Fibroblast of peridontal ligament (primary cell): ENCODE results near the gene SLC25A47.
"Not testable (repeated sequence)": the region's sequence is repeated elsewhere in the genome, so short reads cannot be mapped to it uniquely, and the experiment has no call there.

Experiments
- DNase-seq: peaks from one replicate; pipeline ENCODE4 v3.0.0-alpha.2; 2010; ENCODE audit errors: extremely low read depth

SLC25A47 gene

GRCh38 chr14:100325231-100325632 lies 2.1 kb downstream of the SLC25A47 start:
- no peak for DNase-seq

- no peak for DNase-seq
These were observed 2.8 kb downstream of the SLC25A47 start for GRCh38 chr14:100325958-100326357.

DNA sequence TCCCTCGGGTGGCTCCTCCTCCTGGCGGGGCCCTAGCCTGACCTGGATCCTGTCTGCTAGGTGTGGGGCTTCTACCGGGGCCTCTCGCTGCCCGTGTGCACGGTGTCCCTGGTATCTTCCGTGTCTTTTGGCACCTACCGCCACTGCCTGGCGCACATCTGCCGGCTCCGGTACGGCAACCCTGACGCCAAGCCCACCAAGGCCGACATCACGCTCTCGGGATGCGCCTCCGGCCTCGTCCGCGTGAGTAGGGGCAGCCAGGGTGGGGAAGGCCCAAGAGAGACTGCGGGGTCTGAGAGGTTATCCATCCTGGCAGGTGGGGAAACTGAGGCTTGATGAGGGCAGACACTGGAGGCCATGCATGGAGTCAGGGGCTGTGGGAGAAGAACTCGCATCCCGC lies 4.0 kb downstream of the SLC25A47 start:
- DNase-seq = no peak

DNA sequence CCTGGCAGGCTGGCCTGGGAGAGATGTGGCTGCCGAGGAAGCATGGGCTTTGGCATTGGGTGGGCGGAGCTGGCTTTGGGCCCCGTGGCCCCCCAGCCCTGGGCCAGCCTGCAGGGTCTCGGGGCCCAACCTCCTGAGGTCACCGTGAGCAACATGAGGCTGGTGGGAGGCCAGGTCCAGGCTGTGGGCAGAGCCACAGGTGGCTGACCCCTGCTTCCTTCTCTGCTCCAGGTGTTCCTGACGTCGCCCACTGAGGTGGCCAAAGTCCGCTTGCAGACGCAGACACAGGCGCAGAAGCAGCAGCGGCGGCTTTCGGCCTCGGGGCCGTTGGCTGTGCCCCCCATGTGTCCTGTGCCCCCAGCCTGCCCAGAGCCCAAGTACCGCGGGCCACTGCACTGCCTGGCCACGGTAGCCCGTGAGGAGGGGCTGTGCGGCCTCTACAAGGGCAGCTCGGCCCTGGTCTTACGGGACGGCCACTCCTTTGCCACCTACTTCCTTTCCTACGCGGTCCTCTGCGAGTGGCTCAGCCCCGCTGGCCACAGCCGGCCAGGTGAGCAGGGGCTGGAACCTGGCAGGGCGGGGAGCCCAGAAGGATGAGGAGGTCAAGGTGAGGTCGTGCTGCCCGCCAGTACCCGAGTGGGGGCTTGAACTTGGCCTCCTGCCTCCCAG lies 5.5 kb downstream of the SLC25A47 start:
- DNase-seq = no peak

DNA sequence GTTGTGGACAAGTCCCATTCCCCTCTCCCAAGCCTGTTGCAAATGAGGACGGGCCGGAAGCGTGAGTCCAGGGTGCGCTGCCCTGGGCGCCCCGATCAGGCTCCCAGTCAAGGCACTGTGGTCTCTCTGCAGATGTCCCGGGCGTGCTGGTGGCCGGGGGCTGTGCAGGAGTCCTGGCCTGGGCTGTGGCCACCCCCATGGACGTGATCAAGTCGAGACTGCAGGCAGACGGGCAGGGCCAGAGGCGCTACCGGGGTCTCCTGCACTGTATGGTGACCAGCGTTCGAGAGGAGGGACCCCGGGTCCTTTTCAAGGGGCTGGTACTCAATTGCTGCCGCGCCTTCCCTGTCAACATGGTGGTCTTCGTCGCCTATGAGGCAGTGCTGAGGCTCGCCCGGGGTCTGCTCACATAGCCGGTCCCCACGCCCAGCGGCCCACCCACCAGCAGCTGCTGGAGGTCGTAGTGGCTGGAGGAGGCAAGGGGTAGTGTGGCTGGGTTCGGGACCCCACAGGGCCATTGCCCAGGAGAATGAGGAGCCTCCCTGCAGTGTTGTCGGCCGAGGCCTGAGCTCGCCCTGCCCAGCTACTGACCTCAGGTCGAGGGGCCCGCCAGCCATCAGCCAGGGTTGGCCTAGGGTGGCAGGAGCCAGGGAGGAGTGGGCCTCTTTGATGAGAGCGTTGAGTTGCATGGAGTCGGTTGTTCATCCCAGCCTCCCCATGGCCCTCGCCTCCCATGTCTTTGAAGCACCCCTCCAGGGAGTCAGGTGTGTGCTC lies 6.3 kb downstream of the SLC25A47 start:
- no peak for DNase-seq

GRCh38 chr14:100330007-100330344 lies 6.8 kb downstream of the SLC25A47 start:
- DNase-seq = no peak

DNA sequence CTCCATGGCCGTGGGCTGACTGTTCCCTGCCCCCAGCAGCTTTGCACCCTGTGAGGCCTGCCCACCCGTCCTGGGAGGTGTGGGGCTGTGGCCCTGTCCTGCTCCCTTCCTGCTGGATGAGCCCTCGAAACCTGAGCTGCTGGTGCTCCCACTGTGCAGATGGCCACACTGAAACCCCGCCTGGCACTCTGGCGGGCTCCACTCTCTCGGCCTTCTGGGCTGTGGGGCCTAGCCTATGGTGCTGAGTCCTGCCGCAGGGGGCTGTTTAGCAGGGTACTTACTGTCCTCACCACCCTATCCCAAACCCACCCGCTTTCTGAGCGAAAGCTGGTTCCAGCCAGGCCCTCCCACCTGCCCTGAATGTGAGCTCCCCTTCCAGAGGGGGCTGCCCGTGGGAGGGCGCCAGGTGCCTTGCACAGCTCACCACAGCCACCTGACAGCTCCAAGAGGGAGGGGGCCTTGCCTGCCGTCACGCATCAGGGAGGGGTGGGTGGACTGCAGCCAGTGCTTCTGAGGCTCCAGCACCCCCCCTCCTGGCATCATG lies 7.3 kb downstream of the SLC25A47 start:
- DNase-seq = no peak

DNA sequence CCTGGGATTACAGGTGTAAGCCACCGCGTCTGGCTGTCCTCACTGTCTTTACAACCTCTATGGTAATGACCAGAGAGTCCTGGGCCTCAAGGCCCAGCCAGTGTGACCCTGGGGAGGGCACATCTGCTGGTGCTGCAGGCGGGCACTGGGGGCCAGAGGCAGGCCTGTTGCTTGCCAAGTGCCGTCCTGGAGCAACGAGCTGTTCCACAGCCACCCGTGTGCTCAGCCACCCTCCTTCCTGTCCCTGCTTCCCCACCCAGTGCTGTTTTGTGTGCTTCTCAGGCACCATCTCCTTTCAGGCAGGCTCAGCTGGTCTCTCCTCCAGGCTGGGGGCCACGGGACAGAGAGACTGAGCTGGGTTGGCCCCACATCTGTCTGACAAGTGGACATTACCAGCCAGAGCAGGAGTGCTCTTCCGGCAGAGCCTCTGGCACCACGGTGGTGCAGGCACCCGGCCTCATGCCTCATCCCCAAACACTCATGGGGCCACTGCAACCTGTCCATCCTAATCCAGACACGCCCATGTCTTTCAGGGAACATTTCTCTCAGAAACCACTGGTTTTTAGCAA lies 9.0 kb downstream of the SLC25A47 start:
- no peak for DNase-seq

DNA sequence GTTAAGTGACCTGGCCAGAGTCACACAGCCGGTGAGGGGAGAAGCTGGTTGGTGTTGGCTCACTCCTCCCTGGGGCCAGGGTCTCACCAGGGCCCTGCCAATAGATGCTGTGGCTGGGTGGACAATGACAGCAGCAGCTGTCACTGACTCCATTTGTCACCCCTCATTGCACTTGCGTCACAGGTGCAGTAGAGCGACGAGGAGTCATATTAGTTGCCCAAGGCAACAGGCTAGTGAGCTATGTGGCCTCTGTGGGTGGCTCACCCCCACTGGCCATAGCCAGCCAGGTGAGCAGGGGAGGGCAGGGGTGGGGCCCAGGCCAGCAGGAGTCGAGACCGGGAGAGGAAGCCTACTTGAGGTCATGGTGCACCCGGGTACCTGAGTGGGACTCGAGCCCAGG lies 9.7 kb downstream of the SLC25A47 start:
- DNase-seq = no peak

DNA sequence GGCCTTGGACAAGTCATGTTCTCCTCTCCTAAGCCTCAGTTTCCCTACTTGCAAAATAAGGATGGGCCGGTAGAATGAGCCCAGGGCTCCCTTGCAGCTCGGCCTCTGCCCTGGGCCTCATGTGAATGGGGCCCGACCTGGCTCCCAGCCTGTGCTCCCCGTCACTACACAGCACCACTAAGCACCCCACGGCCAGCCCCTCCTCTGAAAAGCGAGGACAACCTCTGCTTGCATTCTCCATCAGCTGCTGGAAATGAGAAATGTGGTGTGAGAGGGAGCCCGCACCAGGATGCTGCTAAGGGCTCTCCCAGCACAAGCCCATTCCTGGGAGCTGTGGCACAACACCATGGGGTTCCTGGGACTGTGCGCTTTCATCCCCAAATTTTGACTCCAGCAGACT lies 10.2 kb downstream of the SLC25A47 start:
- DNase-seq = no peak

DNA sequence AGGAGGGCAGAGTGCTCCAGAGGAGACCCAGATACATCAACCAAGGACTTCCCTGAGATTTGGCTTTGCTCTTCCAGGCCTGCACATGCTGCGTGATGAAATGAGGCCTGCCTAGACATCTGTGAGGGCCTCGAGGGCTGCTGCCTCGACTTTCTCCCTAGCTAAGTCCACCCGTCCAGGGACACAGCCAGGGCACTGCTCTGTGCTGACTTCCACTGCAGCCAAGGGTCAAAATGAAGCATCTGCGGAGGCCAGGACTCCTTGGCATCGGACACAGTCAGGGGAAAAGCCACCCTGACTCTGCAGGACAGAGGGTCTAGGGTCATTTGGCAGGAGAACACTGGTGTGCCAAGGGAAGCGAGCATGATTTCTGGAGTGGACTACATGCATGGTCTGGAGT lies 10.7 kb downstream of the SLC25A47 start:
- DNase-seq = no peak

DNA sequence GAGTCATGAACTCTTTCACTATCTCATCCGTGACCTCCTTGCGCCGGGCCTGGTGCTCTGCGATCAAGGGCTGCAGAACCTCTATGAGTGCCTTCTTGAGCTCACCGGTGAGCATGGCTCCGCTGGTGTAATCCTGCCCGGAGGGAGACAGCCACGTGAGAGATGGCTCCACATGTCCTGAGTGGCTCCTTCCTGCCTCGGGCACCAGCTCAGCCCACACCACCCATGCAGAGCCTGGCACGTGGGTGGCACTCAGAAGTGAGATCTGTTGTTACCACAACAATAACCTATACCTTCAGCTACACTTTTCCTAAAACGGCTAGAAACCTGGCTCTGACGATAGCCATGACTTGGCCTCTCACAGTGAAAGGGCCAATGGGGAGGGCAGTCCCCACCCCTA lies 11.8 kb downstream of the SLC25A47 start:
- DNase-seq = no peak

GRCh38 chr14:100336618-100337530 lies 13.7 kb downstream of the SLC25A47 start:
- no peak for DNase-seq

DNA sequence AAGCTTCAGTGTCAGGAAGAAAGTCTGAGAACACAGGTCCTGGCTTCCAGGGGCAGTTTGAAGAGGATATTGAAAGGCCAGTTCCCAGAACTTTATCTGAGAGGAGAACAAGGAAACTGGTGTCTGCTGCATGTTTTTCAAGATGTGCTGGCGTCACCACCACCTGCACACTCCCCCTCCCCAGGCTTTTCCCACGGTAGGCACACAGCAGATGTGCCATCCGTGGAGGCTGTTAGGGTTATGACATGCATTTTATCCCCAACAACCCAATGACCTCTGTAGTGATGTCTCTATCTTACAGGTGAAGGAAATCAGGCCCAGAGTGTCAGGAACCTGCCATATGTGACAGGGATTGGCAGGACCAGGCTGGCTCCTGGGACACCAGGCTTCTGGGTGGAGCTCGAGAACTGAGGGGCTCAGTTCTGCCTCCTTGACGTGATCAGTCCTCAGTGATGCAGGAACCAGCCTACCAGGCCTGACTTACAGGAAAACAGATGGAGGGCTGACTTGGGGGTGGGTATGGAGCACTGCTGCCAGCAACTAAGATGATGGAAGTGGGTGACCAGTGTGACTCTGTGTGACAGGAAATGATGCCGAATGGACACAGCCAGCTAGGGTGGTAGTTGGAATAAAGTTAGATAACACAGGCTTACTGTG lies 16.8 kb downstream of the SLC25A47 start:
- no peak for DNase-seq

GRCh38 chr14:100340423-100340813 lies 17.3 kb downstream of the SLC25A47 start:
- no peak for DNase-seq

DNA sequence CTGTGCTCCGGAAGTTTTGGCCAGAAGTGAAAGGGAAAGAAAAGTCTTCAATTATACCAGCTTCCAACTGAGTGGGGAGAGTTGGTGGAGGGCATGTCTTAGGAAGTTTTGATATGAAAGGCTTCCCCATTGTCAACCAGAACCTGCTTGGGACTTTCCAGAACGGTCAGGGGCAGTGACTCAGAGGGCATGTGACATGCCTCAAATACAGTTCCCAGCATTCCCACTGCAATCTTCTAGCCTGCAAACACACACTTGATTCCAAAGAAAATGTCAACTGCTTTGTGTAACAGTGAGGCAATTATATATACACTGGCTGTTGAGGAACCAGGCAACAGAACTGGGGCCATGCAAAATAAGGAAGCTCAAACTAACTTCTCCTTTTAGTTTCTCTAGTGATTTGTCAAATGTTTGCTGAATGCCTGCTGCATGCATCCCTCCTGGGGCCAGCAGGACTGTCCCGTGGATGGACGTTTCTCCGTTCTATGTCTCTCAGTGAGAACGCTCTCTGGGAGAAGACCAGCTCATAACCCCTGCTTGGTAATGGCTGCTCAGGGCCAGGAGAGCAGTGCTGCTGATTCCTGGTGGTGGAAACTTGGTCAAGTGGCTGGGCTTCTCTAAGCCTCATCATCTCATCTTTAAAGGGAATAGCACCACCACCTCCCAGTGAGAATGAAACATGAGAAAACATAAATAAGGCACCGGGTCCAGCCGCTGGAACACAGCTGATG lies 18.3 kb downstream of the SLC25A47 start:
- peak; percentile 86 for DNase-seq

GRCh38 chr14:100342195-100342594 lies 19.1 kb downstream of the SLC25A47 start:
- DNase-seq = no peak

DNA sequence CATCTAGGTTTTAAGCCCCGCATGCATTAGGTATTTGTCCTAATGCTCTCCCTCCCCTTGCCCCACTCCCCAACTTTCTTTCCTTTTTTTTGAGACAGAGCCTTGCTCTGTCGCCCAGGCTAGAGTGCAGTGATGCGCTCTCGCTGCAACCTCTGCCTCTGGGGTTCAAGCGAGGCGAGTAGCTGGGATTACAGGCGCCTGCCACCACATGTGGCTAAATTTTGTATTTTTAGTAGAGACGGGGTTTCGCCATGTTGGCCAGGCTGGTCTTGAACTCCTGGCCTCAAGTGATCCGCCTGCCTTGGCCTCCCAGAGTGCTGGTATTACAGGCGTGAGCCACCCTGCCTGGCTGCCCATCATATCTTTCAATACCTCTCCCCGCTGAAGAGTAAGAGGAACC lies 19.7 kb downstream of the SLC25A47 start:
- DNase-seq = not testable (repeated sequence)

DNA sequence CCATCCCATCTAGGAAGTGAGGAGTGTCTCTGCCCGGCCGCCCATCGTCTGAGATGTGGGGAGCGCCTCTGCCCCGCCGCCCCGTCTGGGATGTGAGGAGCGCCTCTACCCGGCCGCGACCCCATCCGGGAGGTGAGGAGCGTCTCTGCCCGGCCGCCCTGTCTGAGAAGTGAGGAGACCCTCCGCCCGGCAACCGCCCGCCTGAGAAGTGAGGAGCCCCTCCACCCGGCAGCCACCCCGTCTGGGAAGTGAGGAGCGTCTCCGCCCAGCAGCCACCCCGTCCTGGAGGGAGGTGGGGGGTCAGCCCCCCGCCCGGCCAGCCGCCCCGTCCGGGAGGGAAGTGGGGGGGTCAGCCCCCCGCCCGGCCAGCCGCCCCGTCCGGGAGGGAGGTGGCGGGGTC lies 21.5 kb downstream of the SLC25A47 start:
- DNase-seq = not testable (repeated sequence)

DNA sequence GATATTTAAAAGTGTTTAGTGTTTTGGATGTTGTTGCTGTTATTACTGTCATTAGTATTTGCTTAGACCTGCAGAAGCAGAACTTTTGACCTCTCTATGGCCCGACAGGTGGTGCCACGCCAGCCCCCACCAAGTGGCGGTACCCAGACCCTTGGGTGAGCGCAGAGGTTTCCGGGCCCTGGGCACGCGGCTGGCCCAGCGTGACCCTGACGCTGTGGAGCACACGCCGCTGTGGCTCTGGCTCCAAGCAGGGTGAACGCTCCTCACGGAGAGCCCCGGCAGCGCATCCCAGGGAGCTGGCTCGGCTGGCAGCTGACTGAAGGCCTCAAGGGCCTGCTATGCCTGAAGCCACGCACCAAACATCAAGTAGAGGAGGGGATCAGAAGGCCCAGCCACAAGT lies 22.6 kb downstream of the SLC25A47 start:
- no peak for DNase-seq
